ENCODE results near the gene DCC. TPM values are rescaled to one million over a fixed set of nuclear protein-coding genes. Genes with fewer than 3 reads are reported as not detected.
A peak's percentile ranks its signal among the peaks of the same experiment; 100 is the strongest.

DCC gene
- total and polyA plus RNA-seq, 2 of the 8 experiments (the other 6 are each of a cell fraction or from before 2014, with no cell fraction given): 0.14 to 1.4 TPM

DNA sequence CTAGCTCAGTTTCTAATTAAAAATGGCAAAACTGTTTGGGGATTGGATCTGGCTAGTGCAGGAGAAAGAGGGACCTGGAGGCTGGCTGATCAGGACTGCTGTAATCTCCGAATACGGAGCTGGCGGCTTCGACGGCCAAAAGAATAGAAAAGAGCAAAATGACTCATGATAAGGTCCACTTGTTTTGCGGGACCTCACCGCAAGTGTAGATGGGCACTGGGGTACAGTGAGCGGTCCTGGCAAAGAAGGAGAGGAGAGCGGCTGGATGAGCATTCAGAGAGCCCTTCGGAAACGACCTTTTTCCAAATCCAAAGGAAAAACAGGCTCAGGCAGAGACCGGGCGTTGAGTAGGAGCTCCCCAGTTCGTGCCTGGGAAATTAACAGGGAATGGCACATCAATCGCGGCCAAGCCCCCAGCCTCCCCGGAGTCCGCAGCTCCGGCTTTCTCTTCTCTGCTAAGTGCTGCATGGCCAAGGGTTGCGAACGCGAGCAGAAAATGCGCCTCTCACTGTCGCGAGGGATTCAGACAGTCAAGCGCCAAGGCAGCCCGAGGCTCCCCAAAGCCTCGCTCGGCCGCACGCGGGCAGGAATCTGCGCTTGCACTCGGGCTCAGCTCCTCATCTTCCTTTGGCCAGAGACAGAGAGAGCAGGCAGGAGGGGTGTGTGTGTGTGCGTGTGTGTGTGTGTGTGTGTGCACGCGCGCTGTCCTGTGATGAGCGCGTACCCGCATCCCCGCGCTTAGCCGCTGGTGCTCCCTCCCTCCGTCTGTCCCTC lies 1.8 kb downstream of the DCC start (continued):
- TF ChIP-seq CHD2 (IDR thresholded peaks at IDR 0.05; ENCODE audit: low read length) (no peak), PHF8 (conservative IDR thresholded peaks at IDR 0.05; ENCODE audit: low read depth, low read length) (no peak), SIX5 (IDR thresholded peaks at IDR 0.05; ENCODE audit: low read depth, low read length) (no peak), SRF (IDR thresholded peaks at IDR 0.05; ENCODE audit: low read depth, low read length) (no peak), RAD21 (IDR thresholded peaks at IDR 0.05 in 1 of 2, conservative IDR thresholded peaks at IDR 0.05 in 1 of 2; ENCODE audit: low read depth in 2 of 2, low read length in 2 of 2) (no peak), GTF2F1 (IDR thresholded peaks at IDR 0.05; ENCODE audit: borderline replicate concordance, low read depth, low read length) (no peak), SP1 (IDR thresholded peaks at IDR 0.05; ENCODE audit: low read depth, low read length) (no peak), SUZ12 (IDR thresholded peaks at IDR 0.05; ENCODE audit: low read length) (peak; percentile 35), POLR2A (IDR thresholded peaks at IDR 0.05; ENCODE audit: control extremely low read depth in 1 of 2, low read depth in 2 of 2, low read length in 2 of 2) (no peak), KDM5A (IDR thresholded peaks at IDR 0.05; ENCODE audit: low read length) (no peak), ZNF274 (IDR thresholded peaks at IDR 0.05; ENCODE audit: borderline replicate concordance, extremely low read depth, low read length) (no peak), SAP30 (IDR thresholded peaks at IDR 0.05; ENCODE audit: insufficient read depth, insufficient replicate concordance, low read length) (no peak), EP300 (IDR thresholded peaks at IDR 0.05; ENCODE audit: borderline replicate concordance in 1 of 2, low read depth in 2 of 2, low read length in 2 of 2) (no peak), FOSL1 (IDR thresholded peaks at IDR 0.05; ENCODE audit: insufficient read depth, low read depth, low read length) (no peak), SP2 (IDR thresholded peaks at IDR 0.05; ENCODE audit: low read length) (no peak), JUND (IDR thresholded peaks at IDR 0.05; ENCODE audit: low read length) (no peak), CTCF (IDR thresholded peaks at IDR 0.05; ENCODE audit: control extremely low read depth in 1 of 3, insufficient read depth in 1 of 3, low read depth in 1 of 3, low read length in 3 of 3) (no peak), RBBP5 (IDR thresholded peaks at IDR 0.05; ENCODE audit: borderline replicate concordance, low read depth, low read length) (peak; percentile 94), CBX8 (IDR thresholded peaks at IDR 0.05; ENCODE audit: borderline replicate concordance, low read depth, low read length) (no peak), TAF1 (IDR thresholded peaks at IDR 0.05; ENCODE audit: low read depth, low read length) (no peak)
- TF ChIP-seq, protein P1, sequence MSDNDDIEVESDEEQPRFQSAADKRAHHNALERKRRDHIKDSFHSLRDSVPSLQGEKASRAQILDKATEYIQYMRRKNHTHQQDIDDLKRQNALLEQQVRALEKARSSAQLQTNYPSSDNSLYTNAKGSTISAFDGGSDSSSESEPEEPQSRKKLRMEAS (IDR thresholded peaks at IDR 0.05): peak; percentile 77

Data from H1 (cell line).